HG03460 (cell line): ENCODE data around the gene PTPN7.
"Not testable (repeated sequence)": the region's sequence is repeated elsewhere in the genome, so short reads cannot be mapped to it uniquely, and the experiment has no call there.

Experiments used
- ATAC-seq: cut with Tn5 transposase; IDR thresholded peaks from one replicate; pipeline ENCODE4 v1.9.1; 2021; ENCODE audit not compliant: unreplicated experiment

The PTPN7 gene

DNA sequence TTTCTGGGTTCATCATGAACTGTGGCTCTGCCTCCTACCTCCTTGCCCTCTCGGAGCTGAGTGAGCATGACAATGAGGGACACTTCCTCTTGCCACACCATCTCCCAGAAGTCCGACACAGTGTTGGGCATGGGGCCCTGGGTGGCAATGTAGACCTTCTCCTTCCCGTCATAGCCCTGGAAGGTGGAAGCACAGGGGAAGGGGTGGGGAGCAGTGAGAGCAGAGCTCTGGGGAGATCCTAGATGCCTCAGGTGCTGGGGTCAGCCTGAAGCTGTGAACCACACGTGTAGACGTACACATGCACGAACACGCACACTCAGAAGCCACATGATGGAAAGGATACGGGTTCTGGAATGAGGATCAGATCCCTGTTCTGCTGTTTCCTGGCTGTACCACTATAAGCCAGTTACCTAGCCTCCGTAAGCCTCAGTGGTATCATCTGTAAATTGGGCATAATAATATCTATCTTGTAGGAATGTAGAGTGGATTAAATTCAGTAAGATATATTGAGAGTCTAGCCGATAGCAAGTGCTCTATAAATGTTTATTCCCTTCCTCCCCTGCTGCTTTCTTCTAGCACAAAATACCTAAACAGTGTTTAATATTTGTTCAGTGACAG is 6.1 kb downstream of the PTPN7 start:
- no peak for ATAC-seq

DNA sequence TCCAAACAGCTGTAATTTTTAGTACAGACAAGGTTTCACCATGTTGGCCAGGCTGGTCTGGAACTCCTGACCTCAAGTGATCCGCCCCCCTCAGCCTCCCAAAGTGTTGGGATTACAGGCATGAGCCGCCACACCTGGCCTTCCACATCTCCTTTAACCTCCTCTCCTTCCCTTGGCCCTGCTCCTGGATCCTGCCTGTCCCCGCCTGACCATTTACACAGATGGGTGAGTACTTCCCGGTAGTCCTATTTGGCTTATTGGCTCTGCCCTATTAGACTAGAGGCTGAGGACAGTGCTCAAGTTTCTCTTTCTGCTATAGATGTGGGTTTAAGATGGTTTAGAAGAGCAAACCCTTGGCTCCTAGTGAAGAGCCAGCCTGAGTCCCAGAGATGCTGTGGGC is 7.1 kb downstream of the PTPN7 start:
- ATAC-seq: no peak

DNA sequence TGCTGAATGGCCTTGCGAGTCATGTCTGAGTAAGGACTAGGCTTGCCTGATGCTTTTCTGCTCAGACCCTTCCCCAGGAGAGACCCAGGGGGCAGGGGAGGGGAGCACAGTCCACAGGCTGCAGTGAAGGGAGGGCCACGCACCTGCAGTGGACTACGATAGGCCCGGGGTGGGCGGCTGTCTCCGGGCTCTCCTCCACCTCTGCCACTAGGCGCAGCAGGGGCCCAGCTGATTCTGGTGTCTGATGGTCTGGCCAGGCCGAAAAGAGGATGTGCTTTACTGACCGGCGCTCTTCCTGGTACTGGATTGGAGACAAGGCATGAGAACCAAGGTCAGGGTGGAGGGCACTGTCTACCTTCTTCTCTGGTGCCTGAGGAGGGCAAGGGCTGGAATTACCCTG is 8.0 kb downstream of the PTPN7 start:
- no peak for ATAC-seq

DNA sequence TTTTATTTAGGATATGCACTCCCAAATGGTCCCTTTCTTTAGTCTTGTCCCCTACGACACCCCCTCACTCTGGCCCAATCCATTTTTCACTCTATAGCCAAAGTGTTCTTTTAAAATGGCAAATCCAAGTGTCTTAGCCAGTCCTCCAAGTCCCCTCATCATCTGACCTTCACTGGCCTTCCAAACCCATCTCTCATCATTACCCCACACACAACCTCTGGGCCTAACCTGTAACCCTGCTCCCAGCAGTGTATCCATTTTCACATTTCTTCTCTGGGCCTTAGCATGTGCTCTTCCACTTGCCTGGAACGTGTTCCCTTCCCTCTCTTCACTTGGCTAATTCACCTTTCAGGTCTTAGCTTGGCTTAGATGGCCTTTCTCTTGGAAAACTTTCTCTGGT is 9.4 kb downstream of the PTPN7 start:
- ATAC-seq: no peak

DNA sequence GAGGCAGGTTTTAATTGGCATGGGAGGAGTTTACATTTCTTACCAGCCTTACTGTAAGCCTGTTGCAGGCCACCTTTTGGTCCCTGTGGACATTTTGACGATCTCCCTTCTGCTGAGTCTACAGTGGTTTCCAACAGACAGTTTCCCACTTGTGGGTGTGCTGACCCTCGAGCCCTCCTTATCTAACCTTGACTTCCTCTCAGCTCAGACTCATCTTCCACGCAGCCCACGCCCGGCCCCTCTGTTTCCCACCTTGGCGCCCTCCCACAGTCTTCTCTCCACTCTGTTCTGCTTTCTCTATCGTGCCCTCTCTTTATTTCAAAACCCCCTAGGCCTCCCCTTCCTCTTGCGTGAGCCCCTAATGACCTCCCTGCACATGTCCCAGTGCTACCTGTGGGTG is 9.8 kb downstream of the PTPN7 start:
- no peak for ATAC-seq

DNA sequence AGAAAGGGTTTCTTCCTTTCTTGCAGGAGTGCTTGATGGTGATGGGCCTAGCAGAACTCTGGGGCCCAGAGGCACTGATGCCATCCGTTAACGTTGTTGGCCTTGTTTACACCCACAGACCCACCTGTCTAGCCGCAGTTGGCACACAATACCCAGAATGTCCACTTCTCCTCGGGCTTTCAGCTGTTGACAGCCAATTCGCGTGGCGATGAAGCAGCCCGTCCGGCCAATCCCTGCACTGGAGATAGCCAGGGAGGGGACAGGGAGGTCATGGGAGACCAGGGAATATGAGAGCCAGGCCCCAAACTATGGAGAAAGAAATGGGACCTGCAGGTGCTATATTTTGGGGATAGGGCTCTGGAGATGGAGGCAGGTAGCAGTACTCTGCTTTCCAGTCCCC is 10.2 kb downstream of the PTPN7 start:
- ATAC-seq: no peak

DNA sequence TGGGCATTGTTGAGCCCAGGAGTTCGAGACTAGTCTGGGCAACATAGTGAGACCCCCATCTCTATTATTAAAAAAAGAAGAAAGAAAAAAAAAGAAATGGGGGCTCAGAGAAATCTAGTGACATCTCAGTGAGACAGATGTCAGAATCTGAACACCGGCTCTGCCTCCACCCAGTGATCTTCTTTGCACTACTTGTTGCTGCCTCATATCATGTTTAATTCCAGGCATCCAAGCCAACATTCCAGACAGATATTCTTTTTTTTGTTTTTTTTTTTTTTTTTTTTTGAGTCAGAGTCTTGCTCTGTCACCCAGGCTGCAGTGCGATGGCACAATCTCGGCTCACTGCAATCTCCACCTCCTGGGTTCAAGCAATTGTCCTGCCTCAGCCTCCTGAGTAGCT is 10.8 kb downstream of the PTPN7 start:
- no peak for ATAC-seq

DNA sequence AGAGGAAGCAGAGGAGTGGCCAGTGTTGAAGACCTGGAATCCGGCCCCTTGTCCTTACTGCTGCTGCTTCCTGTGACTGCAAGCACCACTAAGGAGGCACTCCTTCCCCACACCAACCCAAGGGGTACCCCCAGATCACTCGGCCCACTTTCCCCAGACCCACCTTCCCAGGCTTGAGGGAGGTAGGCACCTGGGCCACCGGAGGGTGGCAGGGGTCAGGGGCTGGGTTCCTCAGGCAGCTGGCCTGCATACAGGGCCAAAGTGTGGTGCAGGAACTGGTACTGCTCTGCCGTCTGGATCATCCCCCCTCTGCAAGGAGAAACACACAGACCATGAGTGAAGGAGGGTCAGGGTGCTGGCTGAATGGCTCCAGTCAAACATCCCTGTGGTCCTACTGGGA is 12.0 kb downstream of the PTPN7 start:
- ATAC-seq: no peak

DNA sequence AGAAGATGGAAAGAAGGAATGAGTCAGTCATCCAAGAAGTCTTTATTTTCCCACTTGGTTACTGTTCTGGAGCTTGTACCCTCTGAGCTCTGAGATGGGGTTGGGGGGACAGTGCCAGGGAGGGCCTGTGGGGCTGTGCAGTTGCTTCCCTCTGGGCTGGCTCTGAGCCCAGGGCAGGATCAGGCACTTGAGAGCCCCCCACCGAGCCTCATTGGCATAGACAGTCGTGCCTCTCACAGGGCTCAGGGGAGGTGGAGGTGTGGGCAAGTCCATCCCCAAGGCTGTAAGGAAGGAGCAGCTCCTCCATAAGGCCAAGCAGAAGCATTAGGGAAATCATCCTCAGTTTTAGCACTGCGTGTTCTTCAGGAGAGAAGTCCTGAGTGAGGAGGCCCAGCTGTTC is 13.4 kb downstream of the PTPN7 start:
- no peak for ATAC-seq

DNA sequence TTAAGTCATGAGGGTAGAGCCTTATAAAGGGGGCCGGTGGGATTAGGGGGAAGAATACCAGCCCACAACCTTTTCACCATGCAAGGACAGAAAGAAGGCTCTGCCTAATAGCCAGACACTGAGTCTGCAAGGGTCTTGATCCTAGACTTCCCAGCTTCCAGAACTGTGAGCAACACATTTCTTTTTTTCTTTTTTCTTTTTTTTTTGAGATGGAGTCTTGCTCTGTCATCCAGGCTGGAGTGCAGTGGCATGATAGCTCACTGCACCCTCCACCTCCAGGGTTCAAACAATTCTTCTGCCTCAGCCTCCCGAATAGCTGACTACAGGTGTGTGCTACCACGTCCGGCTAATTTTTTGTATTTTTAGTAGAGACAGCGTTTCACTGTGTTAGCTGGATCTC is 14.1 kb downstream of the PTPN7 start:
- ATAC-seq: no peak

DNA sequence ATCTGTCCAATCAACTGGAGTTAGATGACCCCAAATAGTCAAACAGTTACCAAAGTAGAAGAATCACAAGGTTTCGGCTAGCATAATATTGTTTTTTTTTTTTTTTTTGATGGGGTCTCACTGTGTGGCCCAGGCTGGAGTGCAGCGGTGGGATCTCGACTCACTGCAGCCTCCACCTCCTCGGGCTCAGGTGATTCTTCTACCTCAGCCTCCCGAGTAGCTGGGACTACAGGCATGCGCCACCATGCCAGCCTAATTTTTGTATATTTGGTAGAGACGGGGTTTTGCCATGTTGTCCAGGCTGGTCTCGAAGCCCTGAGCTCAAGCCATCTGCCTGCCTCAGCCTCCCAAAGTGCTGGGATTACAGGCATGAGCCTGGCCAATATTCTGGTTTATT is 14.7 kb downstream of the PTPN7 start:
- not testable (repeated sequence) for ATAC-seq

DNA sequence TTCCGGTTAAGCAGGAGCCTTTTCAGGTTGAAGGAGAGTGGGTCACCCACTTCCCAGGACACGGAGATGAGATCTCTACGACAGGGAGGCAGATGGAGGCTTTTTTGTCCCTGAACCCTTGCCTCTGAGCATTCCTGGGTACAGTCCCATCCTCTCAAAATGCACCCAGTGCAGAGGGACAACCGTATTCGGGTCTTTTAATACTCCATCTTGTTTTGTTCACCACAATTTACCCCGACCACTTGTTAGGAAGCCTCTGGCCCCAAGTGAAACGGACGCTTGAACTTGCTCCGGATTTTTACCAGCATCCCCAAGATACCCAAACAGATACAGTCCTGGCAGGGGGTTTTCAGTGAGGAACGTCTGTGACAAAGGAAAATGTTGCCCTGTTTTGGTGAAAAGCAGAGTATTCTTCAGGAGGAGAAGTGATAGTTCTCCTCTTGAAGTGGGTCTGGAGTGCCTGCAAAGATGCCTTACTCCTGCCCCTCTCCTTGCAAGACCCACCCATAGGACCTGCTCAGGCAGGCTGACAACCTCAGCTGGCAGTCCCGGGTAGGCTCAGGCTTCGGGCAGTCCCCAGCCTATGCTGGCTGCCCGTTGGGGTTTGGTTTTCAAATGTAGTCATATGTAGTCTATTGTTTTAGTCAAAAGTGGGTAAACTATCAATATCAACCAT is 15.2 kb downstream of the PTPN7 start:
- no peak for ATAC-seq

DNA sequence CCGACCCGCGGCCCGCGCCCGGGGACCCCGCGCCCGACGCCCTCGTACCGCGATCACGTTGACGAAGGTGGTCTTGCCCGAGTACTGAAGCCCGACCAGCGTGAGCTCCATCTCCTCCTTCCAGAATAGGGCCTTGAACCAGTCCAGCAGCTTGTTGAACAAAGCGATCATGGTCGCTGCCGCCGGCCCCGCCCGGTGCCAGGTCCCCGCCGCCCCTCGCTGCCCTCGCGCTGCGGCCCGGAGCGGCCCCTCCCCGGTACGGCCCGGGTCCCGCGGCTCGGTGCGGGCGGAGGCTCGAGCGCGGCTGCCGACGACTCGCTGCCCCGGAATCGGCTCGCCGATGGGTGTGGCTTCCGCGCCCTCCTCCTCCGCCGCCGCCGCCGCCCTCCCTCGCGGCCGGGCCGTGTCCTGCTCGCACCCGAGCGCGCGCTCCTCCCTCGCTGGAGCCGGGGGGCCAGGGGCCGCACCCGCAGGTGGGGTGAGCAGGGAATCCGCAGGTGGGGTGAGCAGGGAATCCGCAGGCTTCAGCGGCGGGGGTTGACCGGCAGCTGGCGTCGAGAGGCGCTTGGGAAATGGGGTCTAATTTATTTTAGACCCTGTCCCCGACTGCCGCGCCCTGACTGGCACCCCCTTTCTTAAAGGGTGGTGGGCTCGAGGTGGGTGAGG is 15.9 kb downstream of the PTPN7 start, which contains the start of gene ARL8A:
ARL8A (minus strand) TSS at position 336 of the 666 bp plus-strand sequence; CDS start at position 171, 165 bp downstream.
- peak; percentile 48 for ATAC-seq

DNA sequence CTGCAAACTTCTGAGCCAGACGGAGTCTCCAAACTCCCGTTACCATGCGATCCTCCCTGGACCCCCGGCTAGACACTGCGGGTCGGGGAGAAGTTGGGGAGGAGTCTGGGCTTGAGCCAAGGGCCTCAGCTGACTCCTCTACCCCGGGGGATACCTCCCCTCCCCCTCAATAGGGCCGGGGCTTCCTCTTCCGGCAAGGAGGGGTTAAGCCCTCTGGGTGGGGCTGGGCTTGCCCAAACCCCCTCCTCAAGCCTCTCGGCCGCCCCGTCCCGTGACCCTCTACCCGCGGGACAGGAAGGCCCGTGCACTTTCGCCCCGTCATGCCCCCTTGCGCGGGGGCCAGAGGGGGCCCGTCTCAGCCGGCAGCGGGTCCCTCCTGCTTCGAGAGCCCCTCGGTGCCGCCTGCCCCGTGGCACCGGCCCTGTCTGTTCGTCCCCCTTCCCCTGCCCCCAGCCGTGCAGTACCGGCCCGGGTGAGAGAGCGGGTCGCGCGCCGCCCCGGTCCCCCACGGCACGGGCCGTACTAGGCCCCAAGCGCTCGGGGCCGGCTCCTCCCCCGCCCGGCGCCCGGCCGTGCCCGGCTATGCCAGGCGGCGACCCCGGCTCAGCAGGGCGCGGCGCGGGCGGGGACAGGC is 16.5 kb downstream of the PTPN7 start:
- ATAC-seq: peak; percentile 46

DNA sequence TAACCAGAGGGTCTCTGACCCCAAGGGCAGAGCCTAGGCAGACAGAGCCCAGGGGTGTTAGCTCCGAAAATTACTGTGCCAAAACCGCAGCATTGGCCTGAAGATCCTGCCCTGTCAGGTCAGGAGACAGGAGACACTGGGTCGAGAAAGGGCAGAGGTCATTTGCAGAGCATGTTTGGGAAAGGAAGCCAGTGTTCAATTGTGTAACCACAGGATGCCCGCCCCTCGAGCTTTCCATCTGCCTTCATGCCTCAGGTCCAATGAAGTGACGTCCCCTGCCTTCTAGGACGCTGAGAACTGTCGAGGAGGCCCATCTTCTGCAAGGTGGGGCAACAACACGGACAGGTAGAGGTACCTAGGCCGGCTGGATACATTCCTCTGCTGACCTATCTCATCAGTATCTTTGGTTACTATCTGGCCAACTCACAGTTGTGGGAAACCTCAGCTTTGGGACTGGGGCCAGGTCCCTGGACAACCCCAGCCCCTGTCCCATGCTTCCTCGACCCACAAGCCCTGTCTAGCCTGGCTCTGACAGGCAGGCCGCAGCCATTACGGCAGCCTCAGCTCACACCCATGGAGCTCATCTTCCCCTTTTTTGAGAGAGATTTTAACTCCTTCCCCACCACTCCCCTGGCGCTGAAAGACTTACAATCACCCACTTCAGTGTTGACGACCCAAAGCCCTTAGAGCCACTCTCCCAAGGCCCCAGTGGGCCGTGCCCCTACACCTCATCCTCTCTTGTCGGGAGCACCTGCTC is 17.2 kb downstream of the PTPN7 start:
- peak; percentile 39 for ATAC-seq

DNA sequence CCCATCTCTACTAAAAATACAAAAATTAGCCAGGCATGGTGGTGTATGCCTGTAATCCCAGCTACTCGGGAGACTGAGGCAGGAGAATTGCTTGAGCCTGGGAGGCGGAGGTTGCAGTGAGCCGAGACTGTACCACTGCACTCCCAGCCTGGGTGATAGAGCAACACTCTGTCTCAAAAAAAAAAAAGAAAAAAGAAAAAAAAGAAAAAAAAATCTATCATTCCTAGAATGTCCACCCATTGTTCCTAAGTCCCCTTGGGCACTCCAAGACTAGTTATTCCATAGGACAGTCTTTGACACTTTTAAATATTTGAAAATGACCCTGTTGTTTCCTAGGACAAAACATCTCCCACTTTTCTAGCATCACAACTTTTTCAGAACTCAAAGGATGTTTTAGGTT is 18.9 kb downstream of the PTPN7 start:
- not testable (repeated sequence) for ATAC-seq

DNA sequence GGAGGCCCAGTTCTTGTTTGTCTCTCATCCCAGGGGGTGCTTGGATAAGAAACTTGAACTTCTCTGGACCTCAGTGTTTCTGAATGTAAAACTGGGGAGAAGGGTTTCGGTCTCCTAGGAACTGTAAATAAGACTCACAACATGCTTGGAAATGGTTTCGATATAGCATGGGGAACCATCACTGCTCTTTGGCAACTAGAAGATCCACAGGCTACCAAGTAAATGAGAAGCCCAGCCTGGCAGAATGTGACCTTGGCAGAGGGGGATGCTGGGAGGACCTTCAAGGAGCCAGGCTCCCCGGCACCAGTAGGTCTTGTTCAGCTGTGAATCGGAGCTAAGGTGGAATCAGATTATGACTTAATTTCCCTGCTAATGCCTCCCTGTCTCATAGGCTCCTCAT is 19.6 kb downstream of the PTPN7 start:
- ATAC-seq: no peak

DNA sequence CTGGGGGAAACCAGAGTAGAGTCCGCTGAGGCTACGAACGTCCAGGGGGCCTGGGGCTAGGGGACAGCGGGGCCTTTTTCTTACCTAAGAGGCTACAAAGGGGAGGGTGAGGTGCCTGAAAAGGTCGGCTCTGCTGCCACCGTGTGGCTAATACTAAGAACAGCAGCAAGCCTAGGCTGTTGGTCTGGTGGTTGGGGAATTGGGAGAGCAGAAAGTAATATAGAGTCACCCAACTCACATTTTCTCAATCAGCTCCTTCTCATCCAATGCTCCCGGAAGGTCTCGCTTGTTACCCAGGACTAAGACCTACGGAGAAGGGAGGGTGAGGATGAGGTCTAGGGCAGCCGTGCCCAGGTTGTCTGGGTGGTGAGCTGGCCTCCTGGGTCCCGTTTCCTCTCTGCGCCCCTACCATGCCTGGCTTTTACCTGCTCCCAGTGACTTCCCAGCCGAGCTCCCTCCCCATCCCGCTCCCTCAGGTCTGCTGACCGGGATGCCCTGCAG is 25.1 kb downstream of the PTPN7 start:
- no peak for ATAC-seq

DNA sequence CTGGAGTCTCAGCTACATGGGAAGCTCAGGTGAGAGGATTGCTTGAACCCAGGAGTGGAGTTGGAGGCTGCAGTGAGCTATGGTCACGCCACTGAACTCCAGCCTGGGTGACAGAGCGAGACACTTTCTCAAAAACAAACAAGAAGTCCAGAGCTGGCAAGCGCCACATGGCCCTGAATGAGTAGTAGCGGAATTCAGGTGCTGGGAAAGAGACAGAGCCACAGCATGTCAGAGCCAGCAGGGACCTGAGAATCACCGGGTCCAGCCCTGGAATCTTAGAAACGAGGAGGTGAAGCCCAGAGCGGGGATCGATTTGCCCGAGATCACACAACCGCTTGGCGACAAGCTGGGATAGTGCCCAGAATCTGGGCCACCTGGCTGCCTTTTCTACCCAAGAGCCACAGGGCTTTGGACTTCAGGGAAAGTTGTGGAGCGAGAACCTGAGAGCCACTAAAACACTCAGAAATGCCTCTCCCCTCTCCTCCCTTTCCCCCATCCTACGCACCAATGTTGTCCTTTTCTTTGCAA is 25.7 kb downstream of the PTPN7 start:
- ATAC-seq: no peak

DNA sequence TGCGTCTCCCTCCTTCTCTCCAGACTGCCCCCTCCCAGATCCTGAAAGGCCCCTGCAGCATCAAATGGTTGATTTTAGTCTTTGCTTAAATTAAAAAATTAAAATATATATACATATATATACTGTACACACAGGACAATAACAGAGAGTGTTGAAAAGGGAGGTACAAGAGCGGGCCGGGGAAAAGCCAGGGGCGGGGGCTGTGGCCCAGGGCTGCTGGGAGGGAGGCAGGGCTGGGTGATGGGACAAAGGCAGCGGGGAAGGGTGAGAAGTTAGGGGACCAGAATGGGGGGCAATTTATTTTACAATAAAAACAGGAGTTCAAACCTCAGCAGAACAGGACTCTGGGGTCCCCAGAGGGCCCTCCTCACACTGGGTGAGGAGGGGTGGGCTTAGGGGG is 26.4 kb downstream of the PTPN7 start:
- no peak for ATAC-seq

DNA sequence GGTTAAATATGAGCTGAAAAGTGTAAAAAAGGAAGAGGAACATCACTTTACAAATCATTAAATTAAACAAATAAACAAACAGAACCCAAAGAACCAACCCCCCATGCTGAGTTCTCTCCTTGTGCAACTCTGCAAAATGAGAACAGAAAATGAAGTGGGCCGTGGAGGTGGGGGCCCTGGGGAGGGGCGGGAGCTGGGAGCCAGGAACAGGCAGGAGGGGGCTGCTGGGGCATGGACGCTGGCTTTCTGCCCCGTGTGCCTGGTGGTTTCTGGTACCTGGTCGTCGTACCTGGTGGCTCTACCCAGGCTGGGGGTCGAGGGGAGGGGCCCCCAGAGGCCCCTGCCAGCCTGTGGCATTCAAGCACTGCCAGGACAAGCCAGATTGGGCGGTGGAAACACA is 26.9 kb downstream of the PTPN7 start:
- ATAC-seq: no peak
